HG03039 (cell line): Measurements from ENCODE around the gene VWA1.
"Not testable (repeated sequence)": the region's sequence is repeated elsewhere in the genome, so short reads cannot be mapped to it uniquely, and the experiment has no call there.

Source experiments
- ATAC-seq: cut with Tn5 transposase; IDR thresholded peaks from one replicate; pipeline ENCODE4 v1.9.1; 2021; ENCODE audit warnings: mild to moderate bottlenecking, moderate library complexity; ENCODE audit not compliant: unreplicated experiment

Gene VWA1

DNA sequence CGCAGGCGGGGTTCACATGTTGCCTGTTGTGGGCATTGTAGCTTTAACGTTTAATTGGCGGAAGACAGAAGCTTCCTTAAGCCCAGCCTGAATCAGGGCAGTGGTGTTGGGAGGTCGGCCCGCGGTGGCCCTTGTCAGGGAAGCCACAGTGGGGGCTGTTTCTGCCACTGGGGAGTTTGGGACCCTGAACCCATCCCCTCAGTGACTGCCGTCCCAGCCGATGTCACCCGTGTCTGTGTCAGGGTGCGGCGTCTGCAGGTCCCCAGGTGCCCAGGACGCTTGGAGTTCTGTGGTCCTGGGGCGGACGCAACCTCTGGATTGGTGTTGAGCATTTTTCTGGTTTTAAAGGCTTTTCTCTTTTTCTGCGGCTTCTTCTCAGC lies 45.0 kb downstream of the VWA1 start:
- not testable (repeated sequence) for ATAC-seq

- not testable (repeated sequence) for ATAC-seq
Measured at GRCh38 chr1:1481811-1482210, 46.3 kb downstream of the VWA1 start.

DNA sequence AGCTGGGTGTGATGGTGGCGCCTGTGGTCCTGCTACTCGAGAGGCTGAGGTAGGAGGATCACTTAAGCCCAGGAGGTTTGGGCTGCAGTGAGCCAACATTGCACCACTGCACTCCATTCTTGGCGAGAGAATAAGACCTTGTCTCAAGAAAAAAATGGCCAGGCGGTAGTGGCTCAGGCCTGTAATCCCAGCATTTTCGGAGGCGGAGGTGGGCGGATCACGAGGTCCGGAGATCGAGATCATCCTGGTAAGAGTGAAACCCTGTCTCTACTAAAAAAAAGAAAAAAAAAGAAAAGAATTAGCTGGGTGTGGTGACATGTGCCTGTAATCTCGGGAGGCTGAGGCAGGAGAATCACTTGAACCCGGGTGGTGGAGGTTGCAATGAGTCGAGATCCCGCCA lies 47.4 kb downstream of the VWA1 start:
- no peak for ATAC-seq

DNA sequence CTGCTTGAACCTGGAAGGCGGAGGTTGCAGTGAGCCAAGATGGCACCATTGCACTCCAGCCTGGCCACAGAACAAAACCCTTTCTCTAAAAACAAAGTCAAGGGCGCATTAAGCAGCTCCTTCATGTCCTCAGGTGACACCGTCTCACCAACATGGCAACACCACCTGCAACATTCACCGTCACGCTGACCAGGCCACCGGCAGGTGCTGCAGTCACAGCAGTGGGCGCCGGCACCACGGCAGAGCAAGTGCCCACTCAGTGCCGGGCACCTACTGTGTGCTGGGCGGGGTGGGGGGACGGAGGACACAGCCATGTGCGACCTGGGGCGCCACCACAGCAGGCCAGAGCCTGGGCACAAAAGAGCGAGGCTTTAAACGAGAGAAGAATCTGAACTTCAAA lies 48.2 kb downstream of the VWA1 start:
- ATAC-seq = no peak

GRCh38 chr1:1484976-1485750 lies 49.7 kb downstream of the VWA1 start:
- not testable (repeated sequence) for ATAC-seq

GRCh38 chr1:1485755-1486317 lies 50.3 kb downstream of the VWA1 start:
- ATAC-seq = not testable (repeated sequence)

DNA sequence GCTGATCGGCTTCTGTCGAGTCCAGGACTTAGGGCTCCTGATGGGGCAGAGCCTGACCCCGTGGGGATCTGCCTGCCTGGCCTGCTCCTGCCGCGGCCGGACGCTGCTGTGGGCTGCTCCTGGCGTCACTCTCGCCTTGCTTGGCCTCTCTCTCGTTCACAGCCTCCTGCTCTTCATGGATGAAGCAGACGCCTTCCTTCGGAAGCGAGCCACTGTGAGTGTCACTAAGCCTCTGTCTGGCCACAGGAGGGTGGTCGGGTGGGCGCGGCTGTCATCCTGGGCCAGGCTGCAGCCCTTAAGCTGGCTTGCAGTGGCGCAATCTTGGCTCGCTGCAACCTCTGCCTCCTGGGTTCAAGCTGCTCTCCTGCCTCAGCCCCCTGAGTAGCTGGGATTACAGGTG lies 52.2 kb downstream of the VWA1 start:
- no peak for ATAC-seq

DNA sequence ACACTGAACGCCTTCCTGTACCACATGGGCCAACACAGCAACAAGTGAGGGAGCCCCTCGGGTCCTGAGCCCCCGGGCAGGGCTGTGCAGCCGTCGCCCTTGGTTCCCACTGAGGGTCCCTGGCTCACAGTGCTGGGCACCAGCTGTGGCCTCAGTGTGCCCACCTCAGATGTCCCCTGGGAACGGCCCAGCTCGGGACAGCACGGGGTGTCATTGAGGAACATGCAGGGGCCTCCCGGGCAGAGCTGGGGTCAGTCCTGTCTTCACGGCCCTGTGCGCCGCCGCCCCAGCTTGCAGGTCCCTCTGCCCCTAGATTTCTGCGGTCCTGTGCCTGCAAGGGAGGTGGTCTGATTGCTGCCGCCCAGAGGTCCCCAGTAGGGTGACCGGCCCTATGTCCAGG lies 53.7 kb downstream of the VWA1 start:
- no peak for ATAC-seq

GRCh38 chr1:1489861-1490260 lies 54.4 kb downstream of the VWA1 start:
- ATAC-seq = no peak

- ATAC-seq = no peak
Measured at GRCh38 chr1:1490633-1491230, 55.2 kb downstream of the VWA1 start.

- no peak for ATAC-seq
Measured at GRCh38 chr1:1491601-1492000, 56.1 kb downstream of the VWA1 start.
